Muscle layer of colon (tissue), 2 donors: ENCODE results near the gene MOSPD3.
"Not testable (repeated sequence)": the region's sequence is repeated elsewhere in the genome, so short reads cannot be mapped to it uniquely, and the experiment has no call there.

Experiments
- H3K27ac ChIP-seq: one replicate; pipeline ENCODE4 v1.7.0; 2013; ENCODE audit warnings: low read depth, mild to moderate bottlenecking, low read length, moderate library complexity
- H3K27me3 ChIP-seq, 2 donors: one replicate each; pipeline ENCODE4 v1.7.0; 2013; ENCODE audit warnings: low read length in 2 of 2, mild to moderate bottlenecking in 2 of 2; ENCODE audit not compliant: insufficient read depth in 2 of 2, control insufficient read depth in 1 of 2
- H3K36me3 ChIP-seq: one replicate; pipeline ENCODE4 v1.7.0; 2013; ENCODE audit warnings: mild to moderate bottlenecking, low read length; ENCODE audit not compliant: insufficient read depth
- H3K4me1 ChIP-seq: one replicate; pipeline ENCODE4 v1.7.0; 2013; ENCODE audit warnings: mild to moderate bottlenecking, low read length; ENCODE audit not compliant: insufficient read depth
- H3K4me3 ChIP-seq, 2 donors: one replicate each; pipeline ENCODE4 v1.7.0; 2013; ENCODE audit warnings: low read length in 2 of 2, low read depth in 1 of 2, mild to moderate bottlenecking in 1 of 2, moderate library complexity in 1 of 2
- H3K9ac ChIP-seq: one replicate; pipeline ENCODE4 v1.7.0; 2013; ENCODE audit warnings: low read length
- H3K9me3 ChIP-seq: one replicate; pipeline ENCODE4 v1.7.0; 2013; ENCODE audit warnings: mild to moderate bottlenecking, low read length
- donor health status: abdominal sarcoma.
- donor health status: Adenocarcinoma of cecum.

The MOSPD3 gene

GRCh38 chr7:100640517-100641440 is 28.4 kb downstream of the MOSPD3 start:
- Histone ChIP-seq H3K27me3 (peaks cover 0 to 27% of the 10 kb centered on the region in 2 donors), H3K36me3 (no peaks in the 10 kb centered on the region), H3K9ac (no peak overlapping the region), H3K4me3 (no peak overlapping the region), H3K9me3 (no peaks in the 10 kb centered on the region), H3K4me1 (no peaks in the 10 kb centered on the region), H3K27ac (no peak overlapping the region)

DNA sequence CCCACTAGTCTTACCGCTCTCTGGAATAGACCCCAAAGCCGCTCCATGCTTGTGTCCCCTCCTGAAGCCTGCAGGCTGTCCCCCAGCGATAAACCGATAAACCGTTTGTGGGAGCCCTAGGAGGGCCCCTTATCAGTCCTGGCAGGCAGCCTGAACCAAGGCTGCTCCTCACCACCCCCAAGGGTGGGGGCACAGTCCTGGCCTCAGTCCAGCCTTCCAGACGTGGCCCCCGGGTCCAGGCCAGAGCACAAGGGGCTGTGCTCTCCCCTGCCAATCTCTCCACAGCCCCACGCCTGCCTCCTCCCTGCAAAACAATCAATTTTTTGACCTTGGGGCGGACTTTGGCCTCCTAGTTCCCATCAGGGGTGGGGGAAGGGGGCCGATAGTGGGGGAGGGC is 29.1 kb downstream of the MOSPD3 start, which contains the start of gene TFR2:
TSS of gene TFR2 (minus strand) at position 90 of the 397 bp plus-strand sequence. CDS start at position 47, 43 bp downstream.
- Histone ChIP-seq H3K27ac (no peak within 1 kb of the TSS), H3K4me1 (no peaks in the 10 kb centered on the region), H3K9ac (no peak within 1 kb of the TSS), H3K9me3 (no peaks in the 10 kb centered on the region), H3K27me3 (peaks cover 0 to 31% of the 10 kb centered on the region in 2 donors), H3K36me3 (no peaks in the 10 kb centered on the region), H3K4me3 (no peak within 1 kb of the TSS)

- peaks cover 0 to 35% of the 10 kb centered on the region in 2 donors for H3K27me3 ChIP-seq
- H3K36me3 ChIP-seq: no peaks in the 10 kb centered on the region
- H3K27ac ChIP-seq: no peak overlapping the region
- H3K4me3 ChIP-seq: no peak overlapping the region
- H3K4me1 ChIP-seq: no peaks in the 10 kb centered on the region
- H3K9me3 ChIP-seq: no peaks in the 10 kb centered on the region
- no peak overlapping the region for H3K9ac ChIP-seq
Measured at GRCh38 chr7:100641860-100642533, 29.7 kb downstream of the MOSPD3 start.

- peaks cover 0 to 39% of the 10 kb centered on the region in 2 donors for H3K27me3 ChIP-seq
- no peaks in the 10 kb centered on the region for H3K36me3 ChIP-seq
- H3K9me3 ChIP-seq: no peaks in the 10 kb centered on the region
Measured at GRCh38 chr7:100642534-100642907, 30.2 kb downstream of the MOSPD3 start.

GRCh38 chr7:100649826-100650565 is 37.7 kb downstream of the MOSPD3 start:
- no peaks in the 10 kb centered on the region for H3K4me1 ChIP-seq
- H3K27me3 ChIP-seq: peaks cover 5 to 28% of the 10 kb centered on the region in 2 donors
- H3K4me3 ChIP-seq: no peak overlapping the region
- H3K36me3 ChIP-seq: no peaks in the 10 kb centered on the region
- no peaks in the 10 kb centered on the region for H3K9me3 ChIP-seq
- no peak overlapping the region for H3K9ac ChIP-seq
- H3K27ac ChIP-seq: no peak overlapping the region

More at GRCh38 chr7:100642534-100642907, 30.2 kb downstream of the MOSPD3 start:
- Histone ChIP-seq H3K4me1 (no peaks in the 10 kb centered on the region), H3K27ac (no peak overlapping the region), H3K4me3 (no peak overlapping the region), H3K9ac (no peak overlapping the region)

DNA sequence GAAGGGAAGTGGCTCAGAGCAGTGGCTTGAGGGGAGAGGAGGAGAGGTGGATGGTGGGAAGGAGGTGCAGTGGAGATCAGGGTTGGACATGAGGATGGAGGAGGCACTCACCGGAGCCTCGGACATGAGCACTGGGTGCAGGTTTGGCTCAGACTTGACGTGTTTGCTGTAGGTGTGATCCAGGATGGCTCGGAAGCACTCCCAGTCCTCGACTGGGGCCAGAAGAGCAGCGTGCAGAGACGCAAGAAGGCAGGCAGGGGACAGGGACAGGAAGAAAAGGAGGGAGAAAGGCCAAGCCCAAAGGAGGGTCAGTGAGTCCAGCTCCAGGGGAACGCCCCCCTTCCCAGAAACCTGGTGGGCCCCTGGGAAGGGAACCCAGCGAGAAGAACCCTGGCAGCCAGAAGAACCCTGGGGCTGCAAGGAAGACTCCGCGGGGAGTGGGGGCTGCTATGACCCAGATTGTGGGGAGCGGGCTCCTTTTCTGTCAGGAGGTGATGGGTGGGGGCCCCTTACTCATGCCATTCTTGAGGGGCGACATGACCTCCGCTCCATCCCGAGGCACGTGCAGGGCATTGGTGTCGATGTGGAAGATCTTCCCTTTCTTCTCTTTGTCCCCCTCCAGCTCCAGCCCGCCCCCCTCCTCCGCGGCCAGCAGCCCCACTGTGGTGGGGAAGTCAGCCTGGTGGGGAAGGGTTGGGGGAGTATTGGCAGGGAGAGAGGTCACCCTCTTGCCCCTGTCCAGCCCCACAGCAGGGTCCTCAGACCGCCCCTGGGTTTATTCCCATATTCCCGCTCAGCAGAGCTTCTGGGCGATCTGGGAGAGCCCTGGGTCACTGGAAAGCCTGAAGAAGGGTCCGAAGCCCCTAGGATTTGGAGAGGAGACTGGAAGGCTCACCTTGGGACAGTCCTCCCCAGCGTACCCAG is 42.8 kb downstream of the MOSPD3 start:
- peaks cover 19 to 24% of the 10 kb centered on the region in 2 donors for H3K27me3 ChIP-seq
- H3K36me3 ChIP-seq: no peaks in the 10 kb centered on the region
- no peak overlapping the region for H3K4me3 ChIP-seq
- H3K4me1 ChIP-seq: no peaks in the 10 kb centered on the region
- H3K9ac ChIP-seq: no peak overlapping the region
- H3K27ac ChIP-seq: no peak overlapping the region
- H3K9me3 ChIP-seq: no peaks in the 10 kb centered on the region

GRCh38 chr7:100655908-100656674 is 43.8 kb downstream of the MOSPD3 start, which contains the start of gene ACTL6B:
TSS of gene ACTL6B (minus strand) at chr7:100656448. CDS start at chr7:100656354, 94 bp downstream.
- Histone ChIP-seq H3K4me1 (no peaks in the 10 kb centered on the region), H3K9me3 (no peaks in the 10 kb centered on the region), H3K36me3 (no peaks in the 10 kb centered on the region), H3K9ac (no peak within 1 kb of the TSS), H3K27ac (no peak within 1 kb of the TSS), H3K4me3 (no peak within 1 kb of the TSS), H3K27me3 (peaks cover 19 to 24% of the 10 kb centered on the region in 2 donors)

DNA sequence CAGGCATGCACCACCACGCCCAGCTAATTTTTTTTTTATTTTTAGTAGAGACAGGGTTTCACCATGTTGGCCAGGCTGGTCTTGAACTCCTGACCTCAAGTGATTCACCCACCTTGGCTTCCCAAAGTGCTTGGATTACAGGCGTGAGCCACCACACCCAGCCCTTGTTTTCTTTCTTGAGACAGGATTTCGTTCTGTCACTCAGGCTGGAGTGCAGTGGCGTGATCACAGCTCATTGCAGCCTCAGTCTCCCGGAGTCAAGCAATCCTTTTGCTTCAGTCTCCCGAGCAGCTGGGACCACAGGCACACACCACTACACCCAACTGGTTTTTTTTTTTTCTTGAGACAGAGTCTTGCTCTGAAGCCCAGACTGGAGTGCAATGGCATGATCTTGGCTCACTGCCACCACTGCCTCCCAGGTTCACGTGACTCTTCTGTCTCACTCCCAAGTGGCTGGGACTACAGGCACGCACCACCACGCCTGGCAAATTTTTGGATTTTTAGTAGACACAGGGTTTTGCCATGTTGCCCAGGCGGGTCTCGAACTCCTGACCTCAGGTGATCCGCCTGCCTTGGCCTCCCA is 49.9 kb downstream of the MOSPD3 start:
- not testable (repeated sequence) for H3K4me3 ChIP-seq, H3K4me1 ChIP-seq, H3K36me3 ChIP-seq, H3K9ac ChIP-seq, H3K9me3 ChIP-seq, H3K27ac ChIP-seq
- H3K27me3 ChIP-seq: peaks cover 0 to 10% of the 10 kb centered on the region in 2 donors
